ENCODE results near the gene BLVRB.

- TF ChIP-seq, protein P1, sequence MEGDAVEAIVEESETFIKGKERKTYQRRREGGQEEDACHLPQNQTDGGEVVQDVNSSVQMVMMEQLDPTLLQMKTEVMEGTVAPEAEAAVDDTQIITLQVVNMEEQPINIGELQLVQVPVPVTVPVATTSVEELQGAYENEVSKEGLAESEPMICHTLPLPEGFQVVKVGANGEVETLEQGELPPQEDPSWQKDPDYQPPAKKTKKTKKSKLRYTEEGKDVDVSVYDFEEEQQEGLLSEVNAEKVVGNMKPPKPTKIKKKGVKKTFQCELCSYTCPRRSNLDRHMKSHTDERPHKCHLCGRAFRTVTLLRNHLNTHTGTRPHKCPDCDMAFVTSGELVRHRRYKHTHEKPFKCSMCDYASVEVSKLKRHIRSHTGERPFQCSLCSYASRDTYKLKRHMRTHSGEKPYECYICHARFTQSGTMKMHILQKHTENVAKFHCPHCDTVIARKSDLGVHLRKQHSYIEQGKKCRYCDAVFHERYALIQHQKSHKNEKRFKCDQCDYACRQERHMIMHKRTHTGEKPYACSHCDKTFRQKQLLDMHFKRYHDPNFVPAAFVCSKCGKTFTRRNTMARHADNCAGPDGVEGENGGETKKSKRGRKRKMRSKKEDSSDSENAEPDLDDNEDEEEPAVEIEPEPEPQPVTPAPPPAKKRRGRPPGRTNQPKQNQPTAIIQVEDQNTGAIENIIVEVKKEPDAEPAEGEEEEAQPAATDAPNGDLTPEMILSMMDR (IDR thresholded peaks at IDR 0.05): no peak
- TF ChIP-seq POLR2A (IDR thresholded peaks at IDR 0.05): no peak
Measured at GRCh38 chr19:40438284-40438683, 27.3 kb downstream of the BLVRB start.

All from uterus (tissue), 2 donors.